Lower lobe of right lung (tissue), 2 donors: ENCODE measurements around the gene CYFIP1. TPM values are rescaled to one million over a fixed set of nuclear protein-coding genes. Genes with fewer than 3 reads are reported as not detected.
A peak's percentile ranks its signal among the peaks of the same experiment; 100 is the strongest.

ENCODE experiments used
- ATAC-seq, 2 donors: fragments of 200-7000 bp; cut with Tn5 transposase; one replicate each; pipeline ENCODE4 v1.9.1; 2020 to 2022; ENCODE audit warnings: mild to moderate bottlenecking in 2 of 2, moderate library complexity in 2 of 2
- DNase-seq: peaks from one replicate; pipeline ENCODE4 v3.0.0-alpha.2; 2020
- H3K27ac ChIP-seq: fragments of 200-600 bp; one replicate; pipeline ENCODE4 v1.8.0; 2022
- H3K27me3 ChIP-seq: fragments of 200-600 bp; one replicate; pipeline ENCODE4 v1.8.0; 2022; ENCODE audit warnings: low read depth
- H3K36me3 ChIP-seq: fragments of 200-600 bp; one replicate; pipeline ENCODE4 v1.8.0; 2022; ENCODE audit warnings: mild to moderate bottlenecking
- H3K4me1 ChIP-seq: fragments of 200-600 bp; one replicate; pipeline ENCODE4 v1.8.0; 2022
- H3K4me3 ChIP-seq: fragments of 200-600 bp; one replicate; pipeline ENCODE4 v1.8.0; 2022; ENCODE audit warnings: mild to moderate bottlenecking
- H3K9me3 ChIP-seq: fragments of 200-600 bp; one replicate; pipeline ENCODE4 v1.8.0; 2022
- CTCF ChIP-seq: fragments of 200-600 bp; IDR thresholded peaks from one replicate; pipeline ENCODE4 v1.8.0; 2022; ENCODE audit warnings: antibody characterized with exemption, mild to moderate bottlenecking
- intact Hi-C: fragments of 100-400 bp; cut with DNase I; formaldehyde crosslinking; loops from one replicate; pipeline ENCODE4 v1.11.0; 2022
- total RNA-seq: library from RNA; stranded (reverse); fragmentation: NEBNext Ultra II Directional; extraction: Animal tissue kit (Norgen Biotek cat#: 25700); gene quantifications from one replicate; pipeline ENCODE4 v1.2.1, GENCODE V29; 2021
- donor health status: DM: no; HTN: yes; CAD: no; lungs with severe emphysema.

CYFIP1 gene
- total RNA-seq, 1 donor from 2014 or later = 153 TPM

- no peak for DNase-seq
- no peak overlapping the region for H3K4me3 ChIP-seq
- no peak overlapping the region for H3K27ac ChIP-seq
- intact Hi-C loops = no loop called here
- no peaks in the 10 kb centered on the region for H3K36me3 ChIP-seq
- no peak for ATAC-seq
- no peak for TF ChIP-seq CTCF
- H3K9me3 ChIP-seq = no peaks in the 10 kb centered on the region
- no peaks in the 10 kb centered on the region for H3K27me3 ChIP-seq
- peaks cover 36% of the 10 kb centered on the region for H3K4me1 ChIP-seq
Observed at GRCh38 chr15:22967084-22967770, 12.9 kb downstream of the CYFIP1 start.

- Histone ChIP-seq H3K27ac (no peak overlapping the region), H3K27me3 (no peaks in the 10 kb centered on the region), H3K36me3 (no peaks in the 10 kb centered on the region), H3K4me3 (no peak overlapping the region), H3K4me1 (peaks cover 43% of the 10 kb centered on the region), H3K9me3 (no peaks in the 10 kb centered on the region)
- no peak for TF ChIP-seq CTCF
- ATAC-seq = no peak
- intact Hi-C loops = no loop called here
- DNase-seq = no peak
Observed at GRCh38 chr15:22966321-22967083, 13.7 kb downstream of the CYFIP1 start.

- TF ChIP-seq CTCF = no peak
- DNase-seq (no peak), ATAC-seq (no peak)
- H3K27ac ChIP-seq = peak overlapping the region; percentile 3
- H3K4me3 ChIP-seq = no peak overlapping the region
- H3K4me1 ChIP-seq = peaks cover 70% of the 10 kb centered on the region
- no peaks in the 10 kb centered on the region for H3K36me3 ChIP-seq
- H3K9me3 ChIP-seq = no peaks in the 10 kb centered on the region
- H3K27me3 ChIP-seq = no peaks in the 10 kb centered on the region
- intact Hi-C loops = no loop called here
Observed at GRCh38 chr15:22963641-22964040, 16.5 kb downstream of the CYFIP1 start.

- no peak for DNase-seq
- H3K36me3 ChIP-seq = no peaks in the 10 kb centered on the region
- no peaks in the 10 kb centered on the region for H3K27me3 ChIP-seq
- no peak for ATAC-seq
- intact Hi-C loops = no loop called here
- H3K4me1 ChIP-seq = peaks cover 68% of the 10 kb centered on the region
- TF ChIP-seq CTCF = no peak
- H3K27ac ChIP-seq = peak overlapping the region; percentile 67
- no peaks in the 10 kb centered on the region for H3K9me3 ChIP-seq
- no peak overlapping the region for H3K4me3 ChIP-seq
Observed at GRCh38 chr15:22962611-22963010, 17.6 kb downstream of the CYFIP1 start.

- Histone ChIP-seq H3K4me1 (peaks cover 71% of the 10 kb centered on the region), H3K9me3 (no peaks in the 10 kb centered on the region), H3K4me3 (peak overlapping the region; percentile 4), H3K27ac (peak overlapping the region; percentile 67), H3K27me3 (no peaks in the 10 kb centered on the region), H3K36me3 (no peaks in the 10 kb centered on the region)
- intact Hi-C loops = no loop called here
- no peak for DNase-seq
- ATAC-seq = no peak
- TF ChIP-seq CTCF = no peak
Observed at GRCh38 chr15:22961762-22962161, 18.4 kb downstream of the CYFIP1 start.
